Natural killer cell (primary cell): ENCODE data around the gene NWD2. TPM values are rescaled to one million over a fixed set of nuclear protein-coding genes. Genes with fewer than 3 reads are reported as not detected.

Experiments
- ATAC-seq, 3 donors: fragments of 150-1000 bp in 2 of 3; fragments of 200-7000 bp in 1 of 3; cut with Tn5 transposase; 1 replicate in 1 of 3; 2 replicates in 2 of 3; pipeline ENCODE4 v1.10.0; 2021; ENCODE audit warnings: mild to moderate bottlenecking in 2 of 3, moderate library complexity in 2 of 3
- DNase-seq, 2 donors: peaks; one replicate each; pipeline versions ENCODE4 v3.0.0 to v3.0.0-alpha.2; 2013 to 2021; ENCODE audit warnings: mixed read lengths in 1 of 2
- H3K27ac ChIP-seq: one replicate; pipeline ENCODE4 v1.5.1; 2013; ENCODE audit warnings: mild to moderate bottlenecking, low read length
- H3K27me3 ChIP-seq: one replicate; pipeline ENCODE4 v1.6.1; 2013; ENCODE audit warnings: low read length; ENCODE audit not compliant: control insufficient read depth, insufficient read depth
- H3K36me3 ChIP-seq: one replicate; pipeline ENCODE4 v1.6.1; 2013; ENCODE audit warnings: low read length; ENCODE audit not compliant: control insufficient read depth, insufficient read depth
- H3K4me1 ChIP-seq: one replicate; pipeline ENCODE4 v1.6.1; 2013; ENCODE audit warnings: low read length; ENCODE audit not compliant: control insufficient read depth, insufficient read depth
- H3K4me3 ChIP-seq: one replicate; pipeline ENCODE4 v1.5.1; 2013; ENCODE audit warnings: low read length
- H3K9me3 ChIP-seq: one replicate; pipeline ENCODE4 v1.6.1; 2013; ENCODE audit warnings: low read length; ENCODE audit not compliant: control insufficient read depth, insufficient read depth
- H3K27ac Mint-ChIP-seq, 2 donors: one replicate each; pipeline ENCODE4 v1.8.0; 2022; ENCODE audit warnings: mild to moderate bottlenecking in 2 of 2, mixed read lengths in 2 of 2, moderate library complexity in 1 of 2
- H3K27me3 Mint-ChIP-seq, 2 donors: one replicate each; pipeline ENCODE4 v1.8.0; 2022; ENCODE audit warnings: low read depth in 2 of 2, mixed read lengths in 2 of 2
- H3K36me3 Mint-ChIP-seq: one replicate; pipeline ENCODE4 v1.8.0; 2022; ENCODE audit warnings: mixed read lengths
- H3K4me1 Mint-ChIP-seq, 2 donors: one replicate each; pipeline ENCODE4 v1.8.0; 2022; ENCODE audit warnings: mixed read lengths in 2 of 2
- H3K4me3 Mint-ChIP-seq: one replicate; pipeline ENCODE4 v1.8.0; 2022; ENCODE audit warnings: mild to moderate bottlenecking, moderate library complexity, mixed read lengths
- H3K9me3 Mint-ChIP-seq, 2 donors: one replicate each; pipeline ENCODE4 v1.8.0; 2022; ENCODE audit warnings: mixed read lengths in 2 of 2
- WGBS: methylation state at CpG from one replicate; pipeline ENCODE4 v1.1.7; 2013; ENCODE audit warnings: missing lambda C conversion rate; ENCODE audit not compliant: insufficient coverage; 5-methylcytosine and 5-hydroxymethylcytosine counted together
- intact Hi-C: fragments of 100-400 bp; cut with micrococcal nuclease; formaldehyde crosslinking; loops from one replicate; pipeline ENCODE4 v1.14.2; 2022
- total RNA-seq, 4 donors: library from RNA; stranded (reverse); fragments of 120-200 nt in 1 of 4; gene quantifications; one replicate each; pipeline versions ENCODE4 v1.2.3 to v1.2.4, GENCODE V29; 2013 to 2022
- TF ChIP-seq, protein P1 (sequence below): fragments of 200-600 bp; IDR thresholded peaks from one replicate; pipeline ENCODE4 v1.8.0; 2022; ENCODE audit warnings: antibody characterized with exemption

Gene NWD2
- total RNA-seq, 3 donors from 2014 or later (not counting 1 experiment from before 2014, with no cell fraction given): not detected

- Mint-ChIP-seq H3K9me3 (peaks cover 3 to 4% of the 10 kb centered on the region in 2 donors), H3K36me3 (no peaks in the 10 kb centered on the region)
- 85% methylated on average over 6 of the region's 6 CpGs for WGBS
Observed at GRCh38 chr4:37304612-37305011, 60.1 kb downstream of the NWD2 start.

DNA sequence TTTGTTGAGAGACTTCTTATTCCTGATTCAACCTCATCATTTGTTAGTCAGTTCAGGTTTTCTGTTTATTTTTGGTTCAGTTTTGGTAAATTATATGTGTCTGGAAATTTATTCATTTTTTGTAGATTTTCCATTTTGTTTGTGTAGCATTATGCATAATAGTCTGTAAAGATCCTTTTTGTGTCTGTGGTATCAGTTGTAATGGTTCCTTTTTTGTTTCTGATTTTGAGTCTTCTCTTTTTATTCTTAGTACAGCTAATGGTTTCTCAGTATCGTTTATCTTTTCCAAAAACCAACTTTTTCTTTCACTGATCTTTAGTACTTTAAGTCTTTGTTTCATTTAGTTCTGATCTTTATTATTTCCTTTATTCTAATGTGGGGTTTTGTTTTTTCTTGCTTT, 61.4 kb downstream of the NWD2 start:
- Mint-ChIP-seq H3K27ac (no peak overlapping the region), H3K27me3 (no peaks in the 10 kb centered on the region), H3K4me1 (no peaks in the 10 kb centered on the region), H3K4me3 (no peak overlapping the region), H3K36me3 (no peaks in the 10 kb centered on the region), H3K9me3 (peaks cover 5 to 8% of the 10 kb centered on the region in 2 donors)
- TF ChIP-seq, protein P1, sequence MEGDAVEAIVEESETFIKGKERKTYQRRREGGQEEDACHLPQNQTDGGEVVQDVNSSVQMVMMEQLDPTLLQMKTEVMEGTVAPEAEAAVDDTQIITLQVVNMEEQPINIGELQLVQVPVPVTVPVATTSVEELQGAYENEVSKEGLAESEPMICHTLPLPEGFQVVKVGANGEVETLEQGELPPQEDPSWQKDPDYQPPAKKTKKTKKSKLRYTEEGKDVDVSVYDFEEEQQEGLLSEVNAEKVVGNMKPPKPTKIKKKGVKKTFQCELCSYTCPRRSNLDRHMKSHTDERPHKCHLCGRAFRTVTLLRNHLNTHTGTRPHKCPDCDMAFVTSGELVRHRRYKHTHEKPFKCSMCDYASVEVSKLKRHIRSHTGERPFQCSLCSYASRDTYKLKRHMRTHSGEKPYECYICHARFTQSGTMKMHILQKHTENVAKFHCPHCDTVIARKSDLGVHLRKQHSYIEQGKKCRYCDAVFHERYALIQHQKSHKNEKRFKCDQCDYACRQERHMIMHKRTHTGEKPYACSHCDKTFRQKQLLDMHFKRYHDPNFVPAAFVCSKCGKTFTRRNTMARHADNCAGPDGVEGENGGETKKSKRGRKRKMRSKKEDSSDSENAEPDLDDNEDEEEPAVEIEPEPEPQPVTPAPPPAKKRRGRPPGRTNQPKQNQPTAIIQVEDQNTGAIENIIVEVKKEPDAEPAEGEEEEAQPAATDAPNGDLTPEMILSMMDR: no peak
- H3K27ac ChIP-seq: no peak overlapping the region
- DNase-seq (no peak), ATAC-seq (no peak)
- H3K36me3 ChIP-seq: no peaks in the 10 kb centered on the region
- WGBS: no CpG with 5 or more reads among the region's 1 CpG
- H3K27me3 ChIP-seq: no peaks in the 10 kb centered on the region
- no peak overlapping the region for H3K4me3 ChIP-seq
- intact Hi-C loops: no loop called here
- no peaks in the 10 kb centered on the region for H3K4me1 ChIP-seq
- peaks cover 8% of the 10 kb centered on the region for H3K9me3 ChIP-seq

More at GRCh38 chr4:37304612-37305011, 60.1 kb downstream of the NWD2 start:
- H3K27ac ChIP-seq: no peak overlapping the region
- H3K4me1 ChIP-seq: no peaks in the 10 kb centered on the region
- H3K4me1 Mint-ChIP-seq: no peaks in the 10 kb centered on the region
- ATAC-seq (no peak), DNase-seq (no peak)
- no peak overlapping the region for H3K4me3 ChIP-seq
- H3K27me3 ChIP-seq: no peaks in the 10 kb centered on the region
- no peak overlapping the region for H3K4me3 Mint-ChIP-seq
- TF ChIP-seq, protein P1: no peak
- no peak overlapping the region for H3K27ac Mint-ChIP-seq
- peaks cover 7% of the 10 kb centered on the region for H3K9me3 ChIP-seq
- intact Hi-C loops: no loop called here
- H3K27me3 Mint-ChIP-seq: no peaks in the 10 kb centered on the region
- no peaks in the 10 kb centered on the region for H3K36me3 ChIP-seq

DNA sequence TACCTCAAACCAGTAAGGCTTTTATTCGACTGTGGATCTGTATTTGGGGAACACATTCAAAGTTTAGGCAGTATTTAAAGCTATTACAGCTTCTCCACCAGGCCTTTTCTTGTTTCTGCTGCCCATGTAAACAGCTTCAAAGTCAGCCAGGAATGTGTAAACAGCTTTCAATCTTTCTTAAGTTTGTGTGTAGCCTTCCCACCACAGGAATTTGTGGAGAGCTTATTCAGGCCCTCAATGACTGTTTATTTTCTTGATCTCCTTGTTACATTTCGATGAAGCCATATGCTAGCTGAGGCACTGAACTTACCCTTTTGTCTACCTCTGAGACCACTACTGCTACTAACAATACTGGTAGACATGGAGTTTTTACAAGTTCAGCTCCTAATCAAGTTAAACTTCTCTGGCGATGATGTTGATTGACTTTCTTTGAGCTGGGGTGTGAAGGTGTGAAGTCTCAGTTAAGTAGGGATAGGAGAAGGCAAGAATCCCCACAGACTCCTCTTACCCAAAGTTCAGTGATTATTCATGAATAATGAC, 72.6 kb downstream of the NWD2 start:
- Mint-ChIP-seq H3K27ac (no peak overlapping the region), H3K4me1 (no peaks in the 10 kb centered on the region), H3K36me3 (no peaks in the 10 kb centered on the region), H3K4me3 (no peak overlapping the region), H3K9me3 (peaks cover 0 to 4% of the 10 kb centered on the region in 2 donors), H3K27me3 (no peaks in the 10 kb centered on the region)
- 38% methylated on average over 1 of the region's 3 CpGs for WGBS
- no peak for ATAC-seq
- no peak for DNase-seq
- intact Hi-C loops: no loop called here
- Histone ChIP-seq H3K9me3 (no peaks in the 10 kb centered on the region), H3K4me1 (no peaks in the 10 kb centered on the region), H3K4me3 (no peak overlapping the region), H3K27me3 (no peaks in the 10 kb centered on the region), H3K36me3 (no peaks in the 10 kb centered on the region), H3K27ac (no peak overlapping the region)
- TF ChIP-seq, protein P1: no peak
